ACHN (cell line): ENCODE results near the gene SPPL2A.
"Not testable (repeated sequence)": the region's sequence is repeated elsewhere in the genome, so short reads cannot be mapped to it uniquely, and the experiment has no call there.

Source experiments
- DNase-seq: peaks from one replicate; pipeline ENCODE4 v3.0.0-alpha.2; 2015
- in situ Hi-C: cut with HindIII; loops from 2 replicates; pipeline ENCODE4 v1.10.0; 2017; ENCODE audit warnings: low sequenced_read_pairs, low pct_ligation_motif_present, low pct_unique_long_range_greater_than_20kb

Gene SPPL2A

DNA sequence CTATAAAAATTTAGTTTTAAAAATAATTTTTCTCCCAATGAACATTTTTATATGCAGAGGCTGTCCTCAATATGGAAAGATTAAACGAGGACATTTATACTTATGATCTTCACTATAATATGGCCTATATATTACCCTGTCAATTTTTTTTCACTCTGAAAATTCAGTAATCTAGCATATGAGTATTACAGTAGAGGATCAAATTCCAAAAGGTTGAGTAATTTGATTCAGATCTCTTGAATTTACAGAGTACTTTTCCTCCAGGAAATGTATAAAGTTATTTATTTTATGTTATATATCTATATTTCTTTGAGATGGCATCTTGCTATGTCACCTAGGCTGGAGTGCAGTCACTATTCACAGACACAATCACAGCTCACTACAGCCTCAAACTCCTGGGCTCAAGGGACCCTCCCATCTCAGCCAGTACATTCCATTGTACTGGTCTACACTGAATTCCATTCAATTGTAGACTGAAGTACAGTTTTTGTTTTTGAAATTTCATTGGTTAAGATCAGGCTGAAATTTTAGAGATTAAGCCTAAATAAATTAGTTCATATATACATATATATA is 62.7 kb downstream of the SPPL2A start:
- in situ Hi-C loops: no loop called here
- DNase-seq: peak; percentile 12

DNA sequence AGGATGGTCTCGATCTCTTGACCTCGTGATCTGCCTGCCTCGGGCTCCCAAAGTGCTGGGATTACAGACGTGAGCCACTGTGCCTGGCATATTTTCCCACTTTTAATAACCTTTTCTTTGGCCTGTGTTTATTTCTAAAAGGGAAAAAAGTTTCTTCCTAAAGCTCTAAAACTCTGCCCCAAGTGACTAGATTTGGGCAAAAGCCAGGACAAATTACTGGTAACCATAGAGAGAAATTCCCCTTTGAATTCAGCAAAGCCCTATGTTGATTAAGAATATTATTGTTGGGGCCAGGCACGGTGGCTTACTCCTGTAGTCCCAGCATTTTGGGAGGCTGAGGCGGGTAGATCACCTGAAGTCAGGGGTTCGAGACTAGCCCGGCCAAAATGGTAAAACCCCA is 67.4 kb downstream of the SPPL2A start:
- in situ Hi-C loops: no loop called here
- DNase-seq: no peak

DNA sequence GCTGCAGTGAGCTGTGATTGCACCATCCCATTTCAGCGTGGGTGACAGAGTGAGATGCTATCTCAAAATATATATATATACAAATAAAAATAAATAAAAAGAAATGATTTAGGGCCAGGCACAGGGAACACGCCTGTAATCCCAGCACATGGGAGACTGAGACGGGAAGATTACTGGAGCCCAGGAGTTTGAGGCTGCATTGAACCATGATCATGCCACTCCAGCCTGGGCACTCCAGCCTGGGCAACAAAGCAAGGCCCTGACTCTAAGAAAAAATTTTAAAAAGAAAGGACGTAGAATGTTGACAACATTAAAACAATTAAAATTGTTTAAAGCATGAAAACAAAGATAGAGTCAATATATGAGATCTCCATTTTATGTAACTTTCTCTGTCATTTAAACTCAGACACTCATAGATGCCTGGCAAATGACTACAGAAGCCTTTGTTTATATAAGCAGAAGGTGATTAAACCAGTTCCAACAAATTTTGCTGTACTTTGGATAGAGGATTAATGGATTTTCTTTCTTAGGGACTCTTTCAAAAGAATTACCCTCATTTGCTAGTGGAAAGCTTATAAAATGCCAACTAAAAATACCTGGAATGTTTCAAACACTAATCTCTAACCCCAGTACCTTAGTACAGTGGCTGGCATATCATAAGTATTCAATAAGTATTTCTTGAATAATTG is 68.3 kb downstream of the SPPL2A start:
- DNase-seq: no peak
- in situ Hi-C loops: no loop called here

DNA sequence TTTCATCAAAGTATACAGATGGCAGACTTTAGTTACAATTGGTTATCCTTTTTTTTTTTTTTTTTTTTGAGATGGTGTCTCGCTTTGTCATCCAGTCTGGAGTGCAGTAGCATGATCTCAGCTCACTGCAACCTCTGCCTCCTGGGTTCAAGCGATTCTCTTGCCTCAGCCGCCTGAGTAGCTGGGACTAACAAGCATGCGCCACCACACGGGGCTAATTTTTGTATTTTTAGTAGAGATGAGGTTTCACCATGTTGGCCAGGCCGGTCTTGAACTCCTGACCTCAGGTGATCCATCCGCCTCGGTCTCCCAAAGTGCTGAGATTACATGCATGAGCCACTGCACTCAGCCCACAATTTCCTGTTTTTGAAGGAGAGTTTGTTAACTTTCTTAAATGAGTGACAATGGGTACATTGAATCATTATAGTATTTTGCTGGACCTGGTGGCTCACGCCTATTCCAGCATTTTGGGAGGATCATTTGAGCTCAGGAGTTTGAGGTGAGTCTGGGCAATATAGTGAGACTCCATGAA is 70.8 kb downstream of the SPPL2A start:
- not testable (repeated sequence) for DNase-seq

DNA sequence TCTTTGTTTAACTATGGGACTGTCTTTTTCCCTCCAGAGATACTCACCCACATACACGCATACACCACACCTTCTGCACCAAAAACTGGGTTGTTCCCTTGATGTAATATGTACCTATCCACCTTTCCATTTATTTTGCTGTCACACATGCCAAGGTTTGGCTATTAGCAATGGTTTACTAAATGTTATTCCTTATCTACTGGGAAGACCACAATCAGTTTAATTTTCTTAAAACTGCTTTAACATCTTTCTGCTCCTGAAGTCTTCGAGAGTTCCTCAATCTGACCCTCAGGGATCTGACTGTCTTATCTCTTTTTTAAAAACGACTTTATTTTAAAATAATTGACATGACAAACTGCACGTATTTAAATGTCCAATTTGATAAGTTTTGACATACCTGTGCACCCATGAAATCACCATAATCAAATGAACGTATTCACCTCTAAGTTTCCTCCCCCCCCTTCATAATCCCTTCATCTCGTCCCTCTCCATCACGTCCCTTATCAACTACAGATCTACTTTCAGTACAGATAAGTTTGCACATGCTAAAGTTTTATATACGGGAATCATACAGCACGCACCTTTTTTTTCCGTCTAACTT is 78.1 kb downstream of the SPPL2A start:
- in situ Hi-C loops: no loop called here
- no peak for DNase-seq

More for the DNA sequence above, 70.8 kb downstream of the SPPL2A start:
- in situ Hi-C loops: not testable (repeated sequence)

DNA sequence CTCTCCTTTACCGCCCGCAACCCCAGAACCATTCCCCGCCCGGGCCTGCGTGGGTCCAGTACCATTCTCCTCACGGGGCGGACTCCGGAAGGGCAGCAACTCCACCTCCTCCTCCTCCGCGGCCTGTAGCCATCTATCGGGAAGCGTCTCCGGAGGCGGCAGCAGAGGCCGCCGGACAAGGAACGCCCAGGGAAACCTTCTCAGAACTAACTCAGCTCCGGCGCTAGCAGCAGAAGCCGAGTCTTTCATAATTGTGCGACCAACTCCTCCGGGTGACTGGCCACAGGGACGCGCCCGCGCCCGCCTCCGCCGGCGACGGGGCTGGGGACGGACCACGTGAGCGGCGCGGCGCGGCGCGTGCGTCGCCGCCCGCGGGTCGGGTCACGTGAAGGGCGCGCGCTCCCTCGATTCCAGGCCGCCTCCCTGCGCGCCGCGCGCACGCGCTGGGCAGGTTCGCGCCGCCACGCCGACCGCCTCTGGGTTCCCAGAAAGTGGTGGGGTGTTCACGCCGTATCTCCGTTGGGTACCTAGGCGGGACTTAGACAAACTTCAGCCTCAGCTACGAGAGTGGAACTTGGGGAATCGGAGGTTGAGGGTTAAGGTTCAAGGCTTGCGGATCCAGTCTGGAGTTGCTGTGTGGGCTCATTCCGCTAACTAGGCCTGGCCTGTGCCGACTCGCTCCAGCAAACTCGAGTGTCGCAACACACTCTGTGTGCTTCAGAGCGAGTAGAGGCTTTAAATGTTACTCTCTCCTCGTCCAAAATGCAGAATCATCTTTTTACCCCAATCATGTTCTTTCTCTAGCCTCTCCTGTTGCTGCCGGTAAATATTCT is 78.8 kb downstream of the SPPL2A start, which contains the start of gene TRPM7:
Gene TRPM7 (minus strand): TSS at position 329 of the 833 bp plus-strand sequence. CDS start 264 bp downstream, at position 65.
- DNase-seq: peak; percentile 78
- in situ Hi-C loops: no loop called here

DNA sequence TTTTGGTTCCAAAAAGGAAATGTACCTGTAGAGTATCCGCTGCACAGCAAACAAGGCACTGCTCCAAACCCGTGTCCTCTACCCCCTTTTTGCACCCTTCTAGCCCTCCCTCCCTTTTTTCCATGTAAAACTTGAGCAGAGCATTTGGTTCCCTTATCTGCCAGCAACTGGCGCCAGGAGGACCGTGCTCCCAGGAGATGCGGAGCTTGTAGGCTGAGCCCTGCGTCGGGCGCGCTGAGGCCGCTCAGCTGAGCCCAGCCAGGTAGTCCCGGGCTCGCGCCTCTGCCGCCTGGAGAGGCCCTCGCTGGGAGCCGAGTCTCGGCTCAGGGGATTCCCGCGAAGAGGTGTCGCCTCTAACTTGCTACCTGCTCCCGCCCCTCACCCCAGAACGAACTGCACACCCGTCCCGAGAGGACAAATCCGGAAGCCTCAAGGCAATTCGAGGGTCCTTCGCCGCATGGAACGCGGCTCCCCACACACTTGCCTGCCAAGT is 79.5 kb downstream of the SPPL2A start:
- in situ Hi-C loops: no loop called here
- peak; percentile 56 for DNase-seq

DNA sequence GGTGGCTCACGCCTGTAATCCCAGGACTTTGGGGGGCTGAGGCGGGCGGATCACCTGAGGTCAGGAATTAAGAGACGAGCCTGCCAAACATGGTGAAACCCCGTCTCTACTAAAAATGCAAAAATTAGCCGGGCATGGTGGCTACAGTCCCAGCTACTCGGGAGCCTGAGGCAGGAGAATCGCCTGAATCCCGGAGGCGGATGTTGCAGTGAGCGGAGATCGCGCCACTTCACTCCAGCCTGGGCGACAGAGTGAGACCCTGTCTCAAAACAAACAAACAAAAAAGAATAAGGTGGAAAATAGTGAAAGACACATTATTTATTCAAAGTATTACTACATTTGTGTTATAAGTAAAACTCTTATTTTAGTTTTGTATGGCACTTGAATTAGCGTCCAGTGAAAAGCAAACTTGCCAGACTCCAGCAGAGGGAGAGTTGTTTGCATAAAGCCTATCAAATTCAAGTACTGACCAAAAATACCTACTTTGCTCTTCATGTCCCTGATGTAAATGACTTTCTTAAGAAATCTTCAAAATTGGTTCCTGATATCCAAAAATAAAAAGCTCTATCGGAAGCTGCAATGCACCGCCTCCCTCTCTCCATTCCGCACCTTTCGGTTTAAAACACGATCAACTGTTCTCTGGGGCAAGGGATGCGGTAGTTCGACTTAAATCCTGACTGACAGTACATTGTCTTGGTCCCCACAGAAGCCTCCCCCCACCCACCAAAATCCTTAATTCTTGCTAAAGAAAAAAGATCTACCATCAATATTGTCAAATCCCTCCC is 80.1 kb downstream of the SPPL2A start:
- in situ Hi-C loops: no loop called here
- no peak for DNase-seq

DNA sequence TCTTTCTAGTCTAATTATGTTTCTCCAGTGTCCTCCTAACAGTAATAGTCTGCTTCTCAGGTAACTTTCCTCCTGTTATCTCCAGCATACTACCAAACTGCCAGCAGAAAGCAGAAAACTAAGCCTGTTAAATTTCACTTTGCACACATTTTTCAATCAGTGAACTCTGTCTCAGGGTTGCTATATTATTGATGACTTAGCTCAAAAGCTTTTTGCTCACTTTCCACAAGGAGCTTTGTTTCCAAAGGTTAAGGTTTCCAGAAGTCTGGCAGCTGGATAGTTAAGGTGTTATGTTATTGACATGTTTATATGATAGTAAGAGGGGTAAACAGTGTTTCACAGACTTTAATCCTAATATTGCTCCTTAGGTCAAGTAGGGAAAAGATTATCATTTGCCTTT is 84.0 kb downstream of the SPPL2A start:
- in situ Hi-C loops: no loop called here

DNA sequence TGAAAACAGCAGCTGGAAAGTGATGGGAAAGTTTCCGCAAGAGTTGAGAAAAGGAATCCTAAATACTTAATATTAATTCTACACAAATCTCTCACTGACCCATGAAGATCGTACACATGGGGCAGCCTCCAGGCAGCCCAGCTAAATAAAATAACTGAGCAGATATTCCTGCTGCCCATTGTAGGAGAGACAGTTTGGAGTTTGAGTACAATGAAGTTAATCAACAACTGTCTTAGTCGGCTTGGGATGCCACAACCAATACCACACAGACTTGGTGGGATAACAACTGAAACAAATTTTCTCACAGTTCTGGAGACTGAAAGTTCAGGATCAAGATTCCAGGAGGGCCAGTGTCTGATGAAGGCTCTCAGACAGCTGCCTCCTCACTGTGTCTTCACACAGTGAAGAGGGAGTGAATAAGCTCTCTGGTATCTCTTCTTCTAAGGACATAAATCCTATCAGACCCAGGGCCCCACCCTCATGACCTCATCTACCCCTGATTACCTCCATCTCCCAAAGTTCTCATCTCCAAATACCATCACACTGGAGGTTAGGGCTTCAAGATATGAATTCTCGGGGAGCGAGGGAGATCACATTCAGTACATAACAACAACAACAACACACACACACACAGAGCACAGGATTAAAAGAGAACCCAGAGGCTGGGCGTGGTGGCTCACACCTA is 88.6 kb downstream of the SPPL2A start:
- DNase-seq: peak; percentile 73
- in situ Hi-C loops: no loop called here

More for the DNA sequence above, 84.0 kb downstream of the SPPL2A start:
- DNase-seq: no peak

DNA sequence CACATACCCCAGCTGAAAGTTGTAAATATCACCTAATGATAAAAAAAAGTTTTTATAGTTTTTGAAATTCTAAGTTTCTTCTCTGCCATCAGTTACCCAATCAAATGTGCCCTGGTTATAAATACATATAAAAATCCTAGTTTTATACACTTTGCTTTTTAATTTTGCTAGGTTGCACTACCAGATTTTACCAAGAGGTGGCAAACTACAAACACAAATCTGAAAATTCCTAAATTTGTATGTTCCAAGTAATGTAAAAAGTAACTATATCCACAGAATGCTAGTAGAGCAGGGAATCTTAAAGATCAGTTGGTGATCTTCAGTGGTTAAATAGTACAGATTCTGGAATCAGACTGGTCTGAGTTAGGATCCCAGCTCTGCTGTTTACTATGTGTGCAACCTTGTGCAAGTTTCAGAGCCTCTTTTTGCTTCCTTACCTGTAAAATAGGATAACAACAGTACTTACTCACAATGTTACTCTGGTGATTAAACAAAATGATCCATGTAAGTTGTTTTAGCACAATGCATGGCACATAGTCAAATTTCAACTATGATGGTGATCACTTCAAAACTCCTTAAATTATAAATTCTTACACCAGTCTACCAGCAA is 89.9 kb downstream of the SPPL2A start:
- in situ Hi-C loops: no loop called here
- DNase-seq: peak; percentile 38

DNA sequence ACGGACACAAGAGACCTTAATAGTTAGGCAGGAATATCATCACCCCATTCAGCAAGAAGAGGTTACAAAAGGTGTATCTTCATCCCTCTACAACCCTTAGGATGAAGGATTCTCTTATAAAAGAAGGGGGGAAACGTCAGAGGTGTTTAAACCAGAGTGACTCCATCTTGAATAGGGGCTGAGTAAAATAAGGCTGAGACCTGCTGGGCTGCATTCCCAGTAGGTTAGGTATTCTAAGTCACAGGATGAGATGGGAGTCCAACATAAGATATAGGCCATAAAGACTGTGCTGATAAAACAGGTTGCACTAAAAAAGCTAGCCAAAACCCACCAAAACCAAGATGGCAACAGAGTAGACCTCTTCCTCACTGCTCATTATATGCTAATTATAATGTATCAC is 95.4 kb downstream of the SPPL2A start:
- no peak for DNase-seq
- in situ Hi-C loops: no loop called here

DNA sequence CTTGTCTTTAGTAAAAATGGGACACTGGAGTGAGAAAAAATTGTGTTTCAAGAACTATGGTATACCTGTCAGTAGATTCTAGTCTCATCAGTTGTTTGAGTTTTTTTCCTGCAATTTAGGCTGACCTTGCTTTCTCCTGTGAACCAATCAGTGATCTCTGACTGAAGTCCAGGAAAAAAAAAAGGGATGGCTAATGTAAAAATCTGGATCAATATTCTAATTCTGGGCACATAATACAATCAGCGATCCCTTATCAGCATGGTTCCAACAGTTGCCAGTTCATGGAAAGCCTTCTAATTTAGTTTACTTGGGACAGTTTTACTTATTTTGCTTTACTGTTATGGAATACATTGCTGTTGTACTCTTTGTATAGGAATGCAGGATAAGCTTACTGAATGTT is 95.9 kb downstream of the SPPL2A start:
- no peak for DNase-seq
- in situ Hi-C loops: no loop called here

DNA sequence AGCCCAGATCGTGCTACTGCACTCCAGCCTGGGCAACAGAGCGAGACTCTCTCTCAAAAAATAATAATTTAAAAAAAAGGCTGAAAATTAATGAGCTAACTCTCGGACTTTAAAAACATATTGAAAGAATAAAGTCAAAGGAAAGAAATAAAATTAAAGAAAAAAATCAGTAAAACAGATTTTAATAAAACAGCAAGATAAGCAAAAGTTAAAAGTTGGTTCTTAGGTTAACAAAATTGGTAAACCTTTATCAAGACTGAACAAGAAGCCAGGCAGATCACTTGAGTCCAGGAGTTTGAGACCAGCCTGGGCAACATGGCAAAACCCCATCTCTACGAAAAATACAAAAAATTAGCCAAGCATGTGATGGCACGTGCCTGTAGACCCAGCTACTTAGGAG is 99.6 kb downstream of the SPPL2A start:
- in situ Hi-C loops: no loop called here
- DNase-seq: no peak

DNA sequence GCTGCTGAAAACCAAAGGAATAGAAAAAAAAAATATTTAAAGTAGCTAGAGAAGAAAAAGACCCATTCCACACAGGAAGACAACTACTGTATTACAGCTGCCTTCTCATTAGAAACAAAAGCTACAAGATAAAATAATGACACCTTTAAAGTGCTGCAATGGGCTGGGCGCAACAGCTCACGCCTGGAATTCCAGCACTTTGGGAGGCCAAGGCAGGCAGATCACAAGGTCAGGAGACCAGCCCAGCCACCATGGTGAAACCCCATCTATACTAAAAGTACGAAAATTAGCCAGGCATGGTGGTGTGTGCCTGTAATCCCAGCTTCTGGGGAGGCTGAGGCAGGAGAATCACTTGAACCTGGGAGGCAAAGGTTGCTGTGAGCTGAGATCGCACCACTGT is 110.0 kb downstream of the SPPL2A start:
- no peak for DNase-seq

DNA sequence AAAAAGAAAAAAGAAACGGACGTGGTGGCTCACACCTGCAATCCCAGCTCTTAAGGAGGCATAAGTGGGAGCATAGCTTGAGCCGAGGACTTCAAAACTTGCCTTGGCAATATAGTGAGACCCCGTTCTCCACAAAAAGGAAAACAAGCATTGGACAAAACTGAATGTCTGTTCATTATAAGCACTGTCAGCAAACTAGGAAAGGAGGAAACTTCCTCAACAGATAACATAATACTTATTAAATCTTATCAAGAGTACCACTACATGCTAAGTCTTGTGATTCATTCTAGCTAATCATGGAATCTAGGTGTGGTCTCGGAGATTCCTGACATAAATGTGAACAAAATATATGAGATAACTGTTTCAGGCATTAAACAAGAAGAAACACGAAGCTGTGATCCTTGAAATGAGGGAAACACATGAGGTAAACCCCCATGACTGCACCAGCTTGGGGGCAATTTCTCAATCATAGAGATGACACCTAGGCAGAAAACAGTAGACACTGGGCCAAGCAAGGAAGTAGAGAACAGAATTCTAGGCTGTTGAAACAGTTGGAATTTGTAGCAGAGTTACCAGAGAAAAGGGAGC is 112.3 kb downstream of the SPPL2A start:
- in situ Hi-C loops: no loop called here
- DNase-seq: no peak

More for the DNA sequence above, 110.0 kb downstream of the SPPL2A start:
- in situ Hi-C loops: no loop called here

DNA sequence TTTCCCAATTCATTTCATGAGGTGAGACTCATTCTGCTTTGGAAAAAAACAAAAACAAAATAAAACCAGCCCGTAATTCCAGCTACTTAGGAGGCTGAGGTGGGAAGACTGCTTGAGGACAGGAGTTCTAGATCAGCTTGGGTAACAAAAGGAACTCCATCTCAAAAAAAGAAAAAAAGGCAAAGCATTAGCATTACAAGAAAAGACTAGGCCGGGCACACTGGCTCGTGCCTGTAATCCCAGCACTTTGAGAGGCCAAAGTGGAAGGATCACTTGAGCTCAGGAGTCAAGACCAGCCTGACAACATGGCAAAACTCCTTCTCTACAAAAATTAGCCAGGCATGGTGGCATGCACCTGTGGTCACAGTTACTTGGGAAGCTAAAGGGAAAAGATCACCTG is 112.8 kb downstream of the SPPL2A start:
- in situ Hi-C loops: no loop called here
- no peak for DNase-seq
